GM19043 (cell line): ENCODE results near the gene PRRC2B.
"Not testable (repeated sequence)": the region's sequence is repeated elsewhere in the genome, so short reads cannot be mapped to it uniquely, and the experiment has no call there.

Experiments
- ATAC-seq: cut with Tn5 transposase; IDR thresholded peaks from one replicate; pipeline ENCODE4 v1.9.1; 2021; ENCODE audit warnings: low read depth; ENCODE audit not compliant: unreplicated experiment

The PRRC2B gene

GRCh38 chr9:131503626-131504465, 110.0 kb downstream of the PRRC2B start:
- no peak for ATAC-seq

DNA sequence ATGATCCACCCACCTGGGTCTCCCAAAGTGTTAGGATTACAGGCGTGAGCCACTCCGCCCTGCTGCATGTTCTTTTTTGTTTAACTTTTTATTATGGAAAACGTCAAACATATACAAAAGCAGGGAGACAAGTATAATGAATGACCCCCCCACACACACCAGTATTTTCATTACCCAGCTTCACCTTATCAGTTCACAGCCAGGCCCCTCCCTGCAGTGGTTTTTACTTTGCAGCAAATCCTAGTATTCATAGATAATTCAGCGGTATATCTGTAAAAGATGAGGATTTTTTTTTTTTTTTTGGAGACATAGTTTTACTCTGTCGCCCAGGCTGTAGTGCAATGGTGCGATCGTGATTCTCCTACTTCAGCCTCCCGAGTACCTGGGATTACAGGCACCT, 111.1 kb downstream of the PRRC2B start:
- ATAC-seq: no peak

GRCh38 chr9:131511416-131511815, 117.5 kb downstream of the PRRC2B start:
- ATAC-seq: no peak

DNA sequence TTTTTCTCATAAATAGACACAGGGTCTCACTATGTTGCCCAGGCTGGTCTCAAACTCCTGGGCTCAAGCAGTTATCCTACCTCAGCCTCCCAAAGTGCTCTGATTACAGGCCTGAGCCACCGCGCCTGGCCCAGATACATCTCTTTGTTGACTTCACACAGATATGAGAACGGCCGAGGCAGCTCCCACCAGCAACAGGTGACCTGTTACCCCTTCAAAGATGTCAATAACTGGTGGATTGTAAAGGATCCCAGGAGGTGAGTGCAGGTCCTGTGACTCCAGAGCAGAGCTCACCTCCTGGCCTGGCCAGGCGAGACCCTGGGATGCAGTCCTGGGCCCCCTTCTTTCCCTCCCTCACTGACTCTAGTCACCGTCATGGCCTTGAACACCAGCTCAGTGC, 118.0 kb downstream of the PRRC2B start:
- ATAC-seq: no peak

DNA sequence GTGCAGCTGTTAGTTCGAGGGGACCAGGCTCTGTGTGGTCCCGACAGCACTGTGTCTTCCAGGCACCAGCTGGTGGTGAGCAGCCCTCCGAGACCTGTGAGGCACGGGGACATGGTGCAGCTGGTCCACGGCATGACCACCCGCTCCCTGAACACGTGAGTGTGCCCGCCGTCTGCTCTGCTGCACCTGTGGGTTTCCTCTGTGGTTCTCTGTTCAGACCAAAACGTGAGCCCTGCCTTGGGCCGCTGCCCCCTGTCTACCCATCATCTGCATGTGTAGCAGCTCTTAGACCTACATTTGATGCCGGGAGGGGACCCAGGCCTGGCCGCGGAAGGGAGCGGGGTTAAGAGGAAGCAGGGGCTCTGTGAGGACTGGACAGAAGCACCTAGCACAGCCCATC, 119.3 kb downstream of the PRRC2B start:
- ATAC-seq: no peak

DNA sequence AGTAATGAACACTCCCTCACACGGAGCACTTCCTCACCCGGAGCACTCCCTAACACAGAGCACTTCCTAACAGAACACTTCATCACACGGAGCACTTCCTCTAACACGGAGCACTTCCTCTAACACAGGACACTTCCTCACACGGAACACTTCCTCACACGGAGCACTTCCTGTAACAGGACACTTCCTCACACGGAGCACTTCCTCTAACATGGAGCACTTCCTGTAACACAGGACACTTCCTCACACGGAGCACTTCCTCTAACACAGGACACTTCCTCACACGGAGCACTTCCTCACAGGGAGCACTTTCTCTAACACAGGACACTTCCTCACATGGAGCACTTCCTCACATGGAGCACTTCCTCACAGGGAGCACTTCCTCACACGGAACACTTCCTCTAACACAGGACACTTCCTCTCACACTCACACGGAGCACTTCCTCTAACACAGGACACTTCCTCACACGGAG, 121.7 kb downstream of the PRRC2B start:
- not testable (repeated sequence) for ATAC-seq

GRCh38 chr9:131516100-131516499, 122.2 kb downstream of the PRRC2B start:
- no peak for ATAC-seq

GRCh38 chr9:131516930-131517329, 123.0 kb downstream of the PRRC2B start:
- no peak for ATAC-seq

DNA sequence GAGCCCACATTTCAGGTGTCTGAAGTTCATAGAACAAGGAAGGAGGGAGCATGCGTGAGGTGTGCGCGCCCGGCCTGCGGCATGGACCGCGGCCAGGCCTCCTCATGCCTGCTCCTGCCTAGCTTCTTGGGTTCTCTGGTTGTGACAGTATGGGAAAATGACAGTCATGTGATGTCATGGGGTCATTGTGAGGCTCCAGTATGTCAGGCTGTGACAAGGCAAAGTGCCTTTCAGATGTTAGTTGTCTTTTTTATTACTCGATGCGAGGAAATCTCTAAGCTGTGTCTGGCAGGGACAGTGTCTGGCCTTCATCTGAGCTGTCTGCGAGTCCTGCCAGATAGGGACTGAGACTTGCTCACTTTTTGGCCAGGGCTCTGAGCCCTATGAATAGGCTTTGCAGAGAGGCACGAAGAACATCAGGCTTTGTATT, 123.9 kb downstream of the PRRC2B start:
- no peak for ATAC-seq

GRCh38 chr9:131518553-131518952, 124.7 kb downstream of the PRRC2B start:
- ATAC-seq: no peak

- ATAC-seq: no peak
These were observed 126.6 kb downstream of the PRRC2B start for GRCh38 chr9:131520503-131520902.

DNA sequence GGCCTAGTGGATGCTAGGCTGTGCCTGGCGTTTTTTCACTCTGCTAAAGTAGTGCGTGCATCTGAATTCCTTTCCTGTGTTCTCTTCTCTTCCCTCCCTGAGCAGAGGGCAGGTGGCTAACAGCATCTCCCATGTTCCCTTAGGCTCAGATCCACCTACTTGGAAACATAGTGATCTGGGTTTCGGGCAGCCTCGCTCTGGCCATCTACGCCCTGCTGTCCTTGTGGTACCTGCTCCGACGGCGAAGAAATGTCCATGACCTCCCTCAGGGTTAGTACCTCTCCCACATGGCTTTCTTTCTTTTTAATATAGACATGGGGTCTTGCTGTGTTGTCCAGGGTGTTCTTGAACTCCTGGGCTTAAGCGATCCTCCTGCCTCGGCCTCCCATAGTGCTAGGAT, 127.3 kb downstream of the PRRC2B start:
- no peak for ATAC-seq

- ATAC-seq: no peak
These were observed 127.9 kb downstream of the PRRC2B start for GRCh38 chr9:131521822-131522221.

GRCh38 chr9:131522257-131523085, 128.6 kb downstream of the PRRC2B start:
- ATAC-seq: no peak

DNA sequence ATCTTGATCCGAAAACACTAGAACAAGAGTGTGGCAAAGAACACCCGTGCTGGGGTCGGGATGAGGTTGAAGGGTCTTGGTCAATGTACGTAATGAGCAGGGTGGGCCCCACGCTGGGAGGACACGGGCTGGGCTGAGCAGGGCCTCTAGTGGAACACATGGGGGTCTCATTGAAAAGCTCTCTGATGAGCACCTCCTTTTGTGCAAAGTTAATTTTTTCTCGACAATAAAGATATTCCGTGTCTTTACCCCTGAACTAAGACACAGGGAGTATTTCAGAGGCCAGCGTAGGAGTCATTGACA, 129.2 kb downstream of the PRRC2B start:
- ATAC-seq: no peak

GRCh38 chr9:131523451-131524435, 129.9 kb downstream of the PRRC2B start:
- no peak for ATAC-seq

GRCh38 chr9:131524665-131525315, 130.9 kb downstream of the PRRC2B start:
- no peak for ATAC-seq

DNA sequence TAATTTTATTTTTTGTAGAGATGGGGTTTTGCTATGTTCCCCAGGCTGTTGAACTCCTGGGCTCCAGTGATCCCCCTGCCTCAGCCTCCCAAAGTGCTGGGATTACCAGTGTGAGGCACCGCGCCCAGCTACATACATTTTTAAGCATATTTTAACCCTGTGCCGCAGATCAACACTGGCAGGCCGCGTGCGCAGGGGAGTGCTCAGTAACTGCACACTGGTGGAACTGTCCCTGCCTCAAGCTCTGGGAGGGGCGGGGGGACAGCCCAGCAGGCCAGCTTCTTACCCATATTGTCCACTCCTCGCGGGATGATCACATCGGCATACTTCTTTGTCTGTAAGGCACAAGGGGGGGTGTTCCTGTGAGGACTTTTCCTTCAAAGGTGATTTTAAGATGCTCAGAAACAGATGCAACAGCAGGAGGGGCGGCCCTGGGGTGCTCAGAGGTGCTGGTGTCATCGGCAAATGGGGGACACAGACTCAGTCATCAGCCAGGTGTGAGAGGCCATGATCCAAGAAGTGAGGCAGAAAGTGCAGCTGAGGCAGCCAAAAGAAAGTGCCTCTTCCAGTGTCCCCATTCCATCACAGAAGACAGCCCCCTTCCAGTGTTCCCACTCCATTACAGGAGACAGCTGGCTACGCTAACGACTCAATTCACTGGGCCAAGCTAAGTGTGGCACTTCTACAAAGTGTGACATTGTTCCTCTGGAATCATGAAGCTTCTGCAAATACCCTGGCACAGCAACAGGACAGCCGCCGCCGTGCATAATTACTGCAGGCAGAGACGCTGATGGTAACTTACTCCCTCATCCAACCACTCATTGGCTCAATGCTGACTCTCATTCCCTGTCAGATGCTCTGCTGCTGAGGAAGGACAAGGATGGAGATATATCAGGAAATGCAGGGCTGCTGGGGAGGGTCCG, 132.0 kb downstream of the PRRC2B start:
- no peak for ATAC-seq

DNA sequence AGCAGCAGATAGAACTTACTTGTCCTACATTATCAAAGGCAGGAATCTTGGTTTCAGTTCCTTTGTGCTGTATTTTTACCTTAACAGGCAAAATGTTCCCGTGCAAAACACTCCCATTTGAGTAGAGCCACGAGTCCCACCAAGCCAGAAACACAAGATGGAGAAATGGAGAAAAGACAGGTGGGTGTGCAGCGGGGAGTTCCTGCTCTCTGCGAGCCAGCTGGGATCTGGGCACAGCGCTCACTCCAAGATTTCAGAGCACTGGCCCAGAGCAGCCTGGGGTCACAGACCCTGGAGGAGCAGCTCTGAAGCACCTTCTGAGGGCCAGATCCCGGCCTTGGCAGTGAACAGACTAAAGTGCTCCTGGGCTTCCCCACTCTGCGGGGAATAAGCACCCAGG, 134.3 kb downstream of the PRRC2B start:
- ATAC-seq: no peak
